ENCODE data around the gene IKBKE. TPM values are rescaled to one million over a fixed set of nuclear protein-coding genes. Genes with fewer than 3 reads are reported as not detected.

The IKBKE gene
- total RNA-seq, 1 experiment from 2014 or later: 6.6 TPM

DNA sequence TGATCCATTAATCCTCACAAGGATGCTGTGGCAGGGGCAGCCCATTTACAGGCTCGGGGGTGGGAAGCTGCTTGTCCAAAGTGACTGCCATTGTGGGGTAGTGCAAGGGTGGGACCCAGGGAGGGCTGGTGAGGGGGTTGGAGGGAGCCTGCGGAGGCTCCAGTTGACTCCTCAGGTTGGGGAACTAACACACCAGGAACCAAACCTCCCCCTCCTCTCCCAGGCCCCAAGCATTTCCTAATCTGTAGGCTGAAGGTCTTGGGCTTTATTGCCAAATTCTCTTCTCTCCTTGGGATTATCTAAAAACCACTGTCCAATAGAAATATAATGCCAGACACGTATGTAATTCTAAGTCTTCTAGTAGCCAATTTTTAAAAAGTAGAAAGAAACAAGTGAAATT is 18.2 kb downstream of the IKBKE start:
- Histone ChIP-seq H4K8ac (replicated peaks; ENCODE audit: insufficient read length, low read depth, low read length) (no peak overlapping the region), H3K9ac (ENCODE audit: extremely low read depth, insufficient read length, low read length) (no peak overlapping the region), H3K23me2 (ENCODE audit: insufficient read length, low read depth, low read length, poor library complexity, severe bottlenecking) (no peaks in the 10 kb centered on the region), H3K4ac (ENCODE audit: low read depth, low read length) (no peak overlapping the region), H2AFZ (ENCODE audit: low read length) (no peak overlapping the region), H3K23ac (ENCODE audit: insufficient read length, low read depth, low read length) (no peak overlapping the region), H2BK120ac (ENCODE audit: low read depth, low read length, poor library complexity, severe bottlenecking) (no peak overlapping the region), H2BK5ac (ENCODE audit: insufficient read length, low read length) (no peak overlapping the region), H4K5ac (ENCODE audit: insufficient read length, low read depth, low read length) (no peak overlapping the region), H4K20me1 (ENCODE audit: control insufficient read depth, insufficient read depth, insufficient read length) (no peaks in the 10 kb centered on the region), H3K27me3 (ENCODE audit: insufficient read depth, low read length) (no peaks in the 10 kb centered on the region), H3K9me3 (ENCODE audit: control insufficient read depth, low read depth, low read length) (no peaks in the 10 kb centered on the region), H3K14ac (ENCODE audit: insufficient read depth, low read length) (no peak overlapping the region), H3T11ph (ENCODE audit: low read length) (no peak overlapping the region), H2AK5ac (ENCODE audit: insufficient read length, low read length) (no peak overlapping the region), H3K56ac (ENCODE audit: insufficient read length, low read depth, low read length) (no peak overlapping the region), H3K79me2 (ENCODE audit: insufficient read depth, low read length) (no peaks in the 10 kb centered on the region), H3K4me2 (ENCODE audit: insufficient read depth, insufficient read length, low read length) (no peak overlapping the region), H2BK12ac (ENCODE audit: insufficient read length, low read depth, low read length) (no peak overlapping the region), H3K79me1 (ENCODE audit: insufficient read depth, low read depth, low read length, poor library complexity, severe bottlenecking) (no peaks in the 10 kb centered on the region), H2BK20ac (ENCODE audit: low read depth, low read length, poor library complexity, severe bottlenecking) (no peak overlapping the region), H3K27ac (ENCODE audit: insufficient read length, low read depth, low read length) (no peak overlapping the region), H2BK15ac (ENCODE audit: low read depth, low read length) (no peak overlapping the region), H3K18ac (ENCODE audit: insufficient read length, low read depth, low read length) (no peak overlapping the region), H4K91ac (ENCODE audit: insufficient read length, low read depth, low read length) (no peak overlapping the region), H3K4me1 (ENCODE audit: insufficient read depth, low read length) (no peaks in the 10 kb centered on the region)
- TF ChIP-seq CTCF (conservative IDR thresholded peaks at IDR 0.05): no peak
- Mint-ChIP-seq H3K4me1 (peaks cover 0 to 4% of the 10 kb centered on the region in 2 experiments; a peak in 2 of 4 replicates), H3K27me3 (ENCODE audit: low read depth) (no peaks in the 10 kb centered on the region), H3K4me3 (no peak overlapping the region), H3K36me3 (ENCODE audit: insufficient read depth in 1 of 3, low read depth in 3 of 3) (peaks cover 0 to 2% (median under 1%) of the 10 kb centered on the region in 3 experiments; a peak in 2 of 7 replicates), H3K27ac (no peak overlapping the region), H3K9me3 (no peaks in the 10 kb centered on the region)
- WGBS (ENCODE audit: extremely low coverage, insufficient read length, low lambda C conversion rate): no CpG with 5 or more reads among the region's 3 CpGs
- DNase-seq: no peak

Measured in H9 (cell line).